ENCODE measurements around the gene ZBTB9. TPM values are rescaled to one million over a fixed set of nuclear protein-coding genes. Genes with fewer than 3 reads are reported as not detected.

The ZBTB9 gene
- total RNA-seq, 1 donor from 2014 or later = 9.6 TPM

DNA sequence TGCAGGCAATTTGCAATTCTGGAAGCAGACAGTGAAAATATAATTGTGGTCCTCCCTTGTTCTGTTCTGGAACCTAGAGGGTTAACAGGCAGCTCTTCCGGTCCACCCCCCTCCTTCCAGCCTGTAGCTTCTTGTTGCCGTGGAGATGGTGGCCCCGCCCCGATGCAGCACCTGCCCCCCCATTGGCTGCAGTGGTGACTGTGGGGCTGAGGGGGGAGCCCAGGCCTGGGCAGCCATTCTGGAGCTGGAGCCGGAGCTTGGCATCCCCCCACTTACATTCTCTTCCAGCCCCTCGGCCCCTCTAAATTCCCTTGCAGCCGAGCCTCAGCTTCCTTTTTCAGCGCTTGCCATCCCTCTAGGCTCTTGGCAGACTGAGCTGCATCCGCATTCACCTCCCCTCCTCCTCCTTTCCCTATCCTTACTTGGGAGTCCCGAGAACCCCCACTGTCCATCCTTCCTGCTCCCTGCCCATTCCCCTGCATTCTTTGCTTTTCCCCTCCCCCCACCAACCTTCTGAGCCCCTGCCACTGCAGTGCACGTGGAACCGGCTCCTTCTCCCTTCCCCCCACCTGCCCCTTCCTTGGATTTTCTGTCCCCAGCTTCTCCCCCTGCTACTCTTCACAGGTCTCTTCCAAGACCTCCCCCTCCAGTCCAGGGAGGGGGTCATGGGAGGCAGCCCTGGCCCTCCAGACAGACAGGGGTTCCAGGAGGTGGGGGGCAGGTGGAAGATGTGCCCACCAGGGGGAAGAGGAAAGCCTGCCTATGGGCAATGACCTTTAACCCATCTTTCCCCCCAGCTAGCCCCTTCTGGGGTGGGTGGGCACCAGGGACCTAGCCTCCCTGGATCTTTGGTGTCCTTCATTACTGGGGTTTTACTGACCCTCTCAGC, 23.1 kb upstream of the ZBTB9 start:
- Mint-ChIP-seq H3K27me3 (ENCODE audit: low read depth) (no peaks in the 10 kb centered on the region), H3K4me1 (peaks cover 67% of the 10 kb centered on the region), H3K9me3 (no peaks in the 10 kb centered on the region), H3K27ac (peak overlapping the region; percentile 52), H3K4me3 (peak overlapping the region; percentile 49), H3K36me3 (peaks cover 12% of the 10 kb centered on the region)
- peak in 1 of 2 experiments; percentile 66 for DNase-seq (ENCODE audit: low spot score in 2 of 2, unreplicated experiment in 2 of 2)
- TF ChIP-seq, protein P1, sequence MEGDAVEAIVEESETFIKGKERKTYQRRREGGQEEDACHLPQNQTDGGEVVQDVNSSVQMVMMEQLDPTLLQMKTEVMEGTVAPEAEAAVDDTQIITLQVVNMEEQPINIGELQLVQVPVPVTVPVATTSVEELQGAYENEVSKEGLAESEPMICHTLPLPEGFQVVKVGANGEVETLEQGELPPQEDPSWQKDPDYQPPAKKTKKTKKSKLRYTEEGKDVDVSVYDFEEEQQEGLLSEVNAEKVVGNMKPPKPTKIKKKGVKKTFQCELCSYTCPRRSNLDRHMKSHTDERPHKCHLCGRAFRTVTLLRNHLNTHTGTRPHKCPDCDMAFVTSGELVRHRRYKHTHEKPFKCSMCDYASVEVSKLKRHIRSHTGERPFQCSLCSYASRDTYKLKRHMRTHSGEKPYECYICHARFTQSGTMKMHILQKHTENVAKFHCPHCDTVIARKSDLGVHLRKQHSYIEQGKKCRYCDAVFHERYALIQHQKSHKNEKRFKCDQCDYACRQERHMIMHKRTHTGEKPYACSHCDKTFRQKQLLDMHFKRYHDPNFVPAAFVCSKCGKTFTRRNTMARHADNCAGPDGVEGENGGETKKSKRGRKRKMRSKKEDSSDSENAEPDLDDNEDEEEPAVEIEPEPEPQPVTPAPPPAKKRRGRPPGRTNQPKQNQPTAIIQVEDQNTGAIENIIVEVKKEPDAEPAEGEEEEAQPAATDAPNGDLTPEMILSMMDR (IDR thresholded peaks at IDR 0.05; ENCODE audit: unreplicated experiment) = no peak

DNA sequence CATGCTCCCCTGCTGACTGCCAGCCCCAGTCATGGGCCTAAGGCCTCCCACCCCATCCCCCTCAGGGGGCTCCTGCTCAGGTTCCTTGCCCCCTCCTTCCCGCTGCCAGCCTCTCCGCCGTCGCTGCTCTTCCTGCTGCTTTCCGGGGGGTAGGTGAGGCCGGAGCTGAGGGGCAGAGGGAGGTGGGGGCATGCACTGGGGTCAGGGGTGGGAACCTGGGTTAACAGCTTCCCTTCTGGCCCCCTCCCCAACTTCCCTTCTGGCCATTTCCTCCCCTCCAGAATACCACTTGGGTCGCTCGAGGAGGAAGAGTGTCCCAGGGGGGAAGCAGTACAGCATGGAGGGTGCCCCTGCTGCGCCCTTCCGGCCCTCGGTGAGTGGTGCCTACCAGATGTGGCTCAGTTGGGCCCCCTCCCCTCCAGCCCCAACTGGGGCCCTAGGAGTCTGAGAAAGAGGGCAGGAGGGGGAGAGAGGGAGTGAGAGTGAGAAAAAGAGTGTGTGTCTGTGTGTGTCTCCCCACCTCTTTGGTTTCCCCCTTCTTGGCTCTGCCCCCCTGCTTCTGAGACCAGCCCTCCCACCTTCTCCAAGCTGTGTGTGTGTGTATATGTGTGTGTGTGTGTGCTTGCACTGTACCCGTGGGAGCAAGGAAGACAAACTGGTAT, 22.4 kb upstream of the ZBTB9 start:
- peak overlapping the region; percentile 20 for H3K4me3 Mint-ChIP-seq
- no peak for DNase-seq (ENCODE audit: low spot score in 2 of 2, unreplicated experiment in 2 of 2)
- peak overlapping the region; percentile 65 for H3K27ac Mint-ChIP-seq
- H3K9me3 Mint-ChIP-seq = no peaks in the 10 kb centered on the region
- no peaks in the 10 kb centered on the region for H3K27me3 Mint-ChIP-seq (ENCODE audit: low read depth)
- peaks cover 60% of the 10 kb centered on the region for H3K4me1 Mint-ChIP-seq
- TF ChIP-seq, protein P1 (IDR thresholded peaks at IDR 0.05; ENCODE audit: unreplicated experiment) = no peak
- peaks cover 18% of the 10 kb centered on the region for H3K36me3 Mint-ChIP-seq

DNA sequence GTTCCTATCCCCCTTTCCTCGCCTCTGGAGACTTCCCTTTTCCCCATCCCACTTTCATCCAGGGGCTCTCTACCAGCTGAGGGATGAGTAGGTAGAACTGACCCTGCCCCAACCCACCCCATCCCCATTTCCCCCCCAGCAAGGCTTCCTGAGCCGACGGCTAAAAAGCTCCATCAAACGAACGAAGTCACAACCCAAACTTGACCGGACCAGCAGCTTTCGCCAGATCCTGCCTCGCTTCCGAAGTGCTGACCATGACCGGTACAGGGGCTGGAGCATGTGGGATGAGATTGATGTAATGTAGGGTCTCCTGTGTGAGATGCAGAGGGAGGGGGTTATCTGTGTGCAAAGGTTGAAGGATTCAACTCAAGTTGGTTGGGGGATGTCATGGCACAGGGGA, 21.8 kb upstream of the ZBTB9 start:
- Mint-ChIP-seq H3K4me1 (peaks cover 55% of the 10 kb centered on the region), H3K27ac (peak overlapping the region; percentile 75), H3K27me3 (ENCODE audit: low read depth) (no peaks in the 10 kb centered on the region), H3K9me3 (no peaks in the 10 kb centered on the region), H3K4me3 (peak overlapping the region; percentile 21), H3K36me3 (peaks cover 22% of the 10 kb centered on the region)
- TF ChIP-seq, protein P1 (IDR thresholded peaks at IDR 0.05; ENCODE audit: unreplicated experiment) = no peak
- DNase-seq (ENCODE audit: low spot score in 2 of 2, unreplicated experiment in 2 of 2) = no peak

DNA sequence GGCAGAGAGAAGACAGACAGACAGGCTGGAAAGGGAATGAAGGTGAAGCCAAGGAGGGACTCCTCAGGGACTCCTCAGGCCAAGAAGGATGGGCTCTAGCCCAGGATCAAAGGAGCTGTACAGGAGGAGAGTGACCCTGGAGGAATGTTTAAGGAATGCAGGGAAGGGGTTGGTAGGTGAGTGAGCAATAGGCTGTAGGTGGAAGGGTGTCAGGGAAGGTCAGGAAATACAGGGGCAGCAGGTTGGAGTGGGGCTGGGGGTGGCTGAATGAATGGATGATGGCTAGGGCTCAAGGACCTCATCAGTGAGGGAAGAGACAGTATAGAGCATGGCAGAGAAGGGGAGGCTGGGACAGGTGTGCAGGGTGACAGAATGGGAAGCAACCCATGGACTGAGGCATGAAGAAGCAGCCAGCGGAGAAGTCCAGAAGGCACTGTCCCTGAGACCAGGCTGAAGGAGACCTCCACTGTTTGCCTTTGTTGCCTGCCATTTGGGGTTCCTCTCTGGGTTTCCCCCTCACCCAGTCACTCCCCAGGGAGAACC, 21.3 kb upstream of the ZBTB9 start:
- Mint-ChIP-seq H3K4me1 (peaks cover 54% of the 10 kb centered on the region), H3K4me3 (peak overlapping the region; percentile 21)
- DNase-seq (ENCODE audit: low spot score in 2 of 2, unreplicated experiment in 2 of 2) = no peak

DNA sequence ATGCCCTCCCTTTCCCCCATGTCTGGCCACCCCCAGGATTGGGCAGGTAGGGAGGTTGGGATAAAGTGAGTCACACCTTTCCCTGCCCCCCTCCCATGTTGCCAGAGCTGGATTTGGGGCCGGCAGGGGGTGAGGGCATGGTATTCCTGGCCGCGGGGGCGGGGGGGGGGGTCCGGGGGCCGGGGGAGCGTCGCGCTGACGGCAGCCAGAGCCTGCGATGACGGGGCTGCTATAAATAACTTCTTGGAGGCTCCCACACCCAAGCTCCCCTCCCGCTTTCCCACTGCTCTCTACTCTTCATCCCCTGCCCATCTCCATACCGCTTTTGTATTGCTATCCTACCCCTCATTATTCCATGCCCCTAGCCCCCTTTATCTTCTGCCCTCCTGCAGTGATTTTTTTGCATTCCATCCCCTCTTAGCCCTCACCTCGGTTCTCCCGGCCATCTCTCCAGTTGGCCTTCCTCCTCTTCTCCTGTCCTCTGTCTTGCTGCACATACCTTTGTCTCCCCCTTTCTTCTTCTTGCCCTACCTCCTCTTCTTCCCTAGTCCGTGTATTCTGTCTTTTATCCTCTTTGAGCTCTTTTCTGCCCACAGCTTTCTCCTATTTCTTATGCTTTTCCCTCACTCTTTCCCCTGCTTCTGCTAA, 20.7 kb upstream of the ZBTB9 start:
- Mint-ChIP-seq H3K4me3 (peak overlapping the region; percentile 7), H3K27ac (peak overlapping the region; percentile 30), H3K36me3 (peaks cover 29% of the 10 kb centered on the region), H3K4me1 (peaks cover 48% of the 10 kb centered on the region), H3K27me3 (ENCODE audit: low read depth) (no peaks in the 10 kb centered on the region), H3K9me3 (no peaks in the 10 kb centered on the region)
- DNase-seq (ENCODE audit: low spot score in 2 of 2, unreplicated experiment in 2 of 2) = no peak
- TF ChIP-seq, protein P1 (IDR thresholded peaks at IDR 0.05; ENCODE audit: unreplicated experiment) = no peak

More for the DNA sequence above, 21.3 kb upstream of the ZBTB9 start:
- H3K27me3 Mint-ChIP-seq (ENCODE audit: low read depth) = no peaks in the 10 kb centered on the region
- H3K36me3 Mint-ChIP-seq = peaks cover 23% of the 10 kb centered on the region
- H3K9me3 Mint-ChIP-seq = no peaks in the 10 kb centered on the region
- peak overlapping the region; percentile 75 for H3K27ac Mint-ChIP-seq
- TF ChIP-seq, protein P1 (IDR thresholded peaks at IDR 0.05; ENCODE audit: unreplicated experiment) = no peak
